Lower lobe of right lung (tissue), 2 donors: Measurements from ENCODE around the gene ABCB6. TPM values are rescaled to one million over a fixed set of nuclear protein-coding genes. Genes with fewer than 3 reads are reported as not detected.

ENCODE experiments used
- ATAC-seq, 2 donors: fragments of 200-7000 bp; cut with Tn5 transposase; one replicate each; pipeline ENCODE4 v1.9.1; 2020 to 2022; ENCODE audit warnings: mild to moderate bottlenecking in 2 of 2, moderate library complexity in 2 of 2
- DNase-seq: peaks from one replicate; pipeline ENCODE4 v3.0.0-alpha.2; 2020
- H3K27ac ChIP-seq: fragments of 200-600 bp; one replicate; pipeline ENCODE4 v1.8.0; 2022
- H3K27me3 ChIP-seq: fragments of 200-600 bp; one replicate; pipeline ENCODE4 v1.8.0; 2022; ENCODE audit warnings: low read depth
- H3K36me3 ChIP-seq: fragments of 200-600 bp; one replicate; pipeline ENCODE4 v1.8.0; 2022; ENCODE audit warnings: mild to moderate bottlenecking
- H3K4me1 ChIP-seq: fragments of 200-600 bp; one replicate; pipeline ENCODE4 v1.8.0; 2022
- H3K4me3 ChIP-seq: fragments of 200-600 bp; one replicate; pipeline ENCODE4 v1.8.0; 2022; ENCODE audit warnings: mild to moderate bottlenecking
- H3K9me3 ChIP-seq: fragments of 200-600 bp; one replicate; pipeline ENCODE4 v1.8.0; 2022
- intact Hi-C: fragments of 100-400 bp; cut with DNase I; formaldehyde crosslinking; loops from one replicate; pipeline ENCODE4 v1.11.0; 2022
- total RNA-seq: library from RNA; stranded (reverse); fragmentation: NEBNext Ultra II Directional; extraction: Animal tissue kit (Norgen Biotek cat#: 25700); gene quantifications from one replicate; pipeline ENCODE4 v1.2.1, GENCODE V29; 2021
- TF ChIP-seq, protein P1 (sequence below): fragments of 200-600 bp; IDR thresholded peaks from one replicate; pipeline ENCODE4 v1.8.0; 2022; ENCODE audit warnings: antibody characterized with exemption, mild to moderate bottlenecking
- donor health status: DM: no; HTN: yes; CAD: no; lungs with severe emphysema.

The ABCB6 gene
- total RNA-seq, 1 donor from 2014 or later, result 15.4 TPM

DNA sequence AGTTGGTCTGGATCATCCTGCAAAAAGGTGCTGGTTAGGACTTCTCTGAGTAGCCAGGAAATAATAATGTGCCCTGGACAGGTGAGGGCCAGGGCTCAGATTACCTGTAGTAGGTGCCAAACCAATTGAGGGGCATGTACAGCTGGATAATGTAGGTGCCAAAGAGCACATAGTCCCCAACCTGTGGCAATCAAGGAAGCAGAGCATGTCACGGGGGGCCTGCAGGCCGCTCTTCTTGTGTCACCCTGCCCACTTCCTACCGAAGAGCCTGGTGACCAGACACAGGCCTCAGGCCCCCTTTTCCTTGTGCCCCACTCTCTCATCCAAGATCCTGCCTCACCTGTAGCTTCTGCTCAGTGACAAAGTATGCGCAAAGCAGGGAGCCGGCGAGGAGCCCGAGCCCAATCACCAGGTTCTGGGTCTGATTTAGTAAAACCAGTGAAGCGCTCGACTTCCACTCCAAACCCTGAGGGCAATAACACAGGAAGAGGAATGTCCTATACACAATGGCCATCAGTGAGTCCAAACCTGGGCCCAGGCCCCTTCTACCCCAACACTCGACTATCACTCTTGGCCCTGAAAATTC, 5.2 kb downstream of the ABCB6 start:
- ATAC-seq (no peak), DNase-seq (no peak)
- H3K36me3 ChIP-seq, result peaks cover 52% of the 10 kb centered on the region
- H3K9me3 ChIP-seq, result no peaks in the 10 kb centered on the region
- intact Hi-C loops, result no loop called here
- H3K4me3 ChIP-seq, result no peak overlapping the region
- H3K27me3 ChIP-seq, result no peaks in the 10 kb centered on the region
- H3K27ac ChIP-seq, result no peak overlapping the region
- TF ChIP-seq, protein P1, sequence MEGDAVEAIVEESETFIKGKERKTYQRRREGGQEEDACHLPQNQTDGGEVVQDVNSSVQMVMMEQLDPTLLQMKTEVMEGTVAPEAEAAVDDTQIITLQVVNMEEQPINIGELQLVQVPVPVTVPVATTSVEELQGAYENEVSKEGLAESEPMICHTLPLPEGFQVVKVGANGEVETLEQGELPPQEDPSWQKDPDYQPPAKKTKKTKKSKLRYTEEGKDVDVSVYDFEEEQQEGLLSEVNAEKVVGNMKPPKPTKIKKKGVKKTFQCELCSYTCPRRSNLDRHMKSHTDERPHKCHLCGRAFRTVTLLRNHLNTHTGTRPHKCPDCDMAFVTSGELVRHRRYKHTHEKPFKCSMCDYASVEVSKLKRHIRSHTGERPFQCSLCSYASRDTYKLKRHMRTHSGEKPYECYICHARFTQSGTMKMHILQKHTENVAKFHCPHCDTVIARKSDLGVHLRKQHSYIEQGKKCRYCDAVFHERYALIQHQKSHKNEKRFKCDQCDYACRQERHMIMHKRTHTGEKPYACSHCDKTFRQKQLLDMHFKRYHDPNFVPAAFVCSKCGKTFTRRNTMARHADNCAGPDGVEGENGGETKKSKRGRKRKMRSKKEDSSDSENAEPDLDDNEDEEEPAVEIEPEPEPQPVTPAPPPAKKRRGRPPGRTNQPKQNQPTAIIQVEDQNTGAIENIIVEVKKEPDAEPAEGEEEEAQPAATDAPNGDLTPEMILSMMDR, result no peak
- peaks cover 21% of the 10 kb centered on the region for H3K4me1 ChIP-seq

GRCh38 chr2:219213026-219213415, 5.7 kb downstream of the ABCB6 start:
- no peaks in the 10 kb centered on the region for H3K9me3 ChIP-seq
- TF ChIP-seq, protein P1, result no peak
- no peaks in the 10 kb centered on the region for H3K27me3 ChIP-seq
- ATAC-seq (no peak), DNase-seq (no peak)
- H3K4me1 ChIP-seq, result peaks cover 20% of the 10 kb centered on the region
- H3K27ac ChIP-seq, result no peak overlapping the region
- intact Hi-C loops, result no loop called here
- H3K36me3 ChIP-seq, result peaks cover 57% of the 10 kb centered on the region
- no peak overlapping the region for H3K4me3 ChIP-seq

GRCh38 chr2:219210886-219211362, 7.8 kb downstream of the ABCB6 start:
- Histone ChIP-seq H3K27me3 (no peaks in the 10 kb centered on the region), H3K4me1 (peaks cover 17% of the 10 kb centered on the region), H3K9me3 (no peaks in the 10 kb centered on the region), H3K4me3 (no peak overlapping the region), H3K36me3 (peaks cover 57% of the 10 kb centered on the region), H3K27ac (no peak overlapping the region)
- ATAC-seq, result no peak
- no peak for DNase-seq
- TF ChIP-seq, protein P1, result no peak
- intact Hi-C loops, result no loop called here

DNA sequence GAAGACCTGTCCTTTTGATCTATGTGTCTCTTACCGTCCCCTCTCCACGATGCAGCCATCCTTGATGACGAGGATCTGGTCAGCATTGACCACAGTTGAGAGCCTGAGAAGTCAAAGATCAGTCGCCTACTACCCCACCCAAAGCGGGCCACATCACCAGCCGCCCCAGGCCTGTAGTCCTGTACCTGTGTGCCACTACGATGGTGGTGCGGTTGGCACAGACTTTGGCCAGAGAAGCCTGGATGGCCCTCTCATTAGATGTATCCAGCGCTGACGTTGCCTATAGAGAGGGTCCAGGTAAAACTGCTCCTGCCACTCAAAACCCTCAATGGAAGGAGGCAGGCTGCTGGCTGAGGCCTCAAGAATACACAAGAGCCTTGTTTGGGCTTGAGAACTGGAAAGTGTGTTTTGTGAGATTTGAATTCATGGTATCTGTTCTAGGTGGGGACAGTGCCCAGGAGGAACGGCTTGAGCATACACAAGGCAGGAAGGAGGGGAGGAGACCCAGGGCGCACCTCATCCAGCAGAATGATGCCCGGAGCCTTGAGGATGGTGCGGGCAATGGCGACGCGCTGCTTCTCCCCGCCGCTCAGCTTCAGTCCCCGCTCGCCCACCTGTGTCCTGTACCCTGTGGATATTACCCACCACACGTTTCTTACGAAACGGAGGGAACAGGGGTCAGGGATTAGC, 8.4 kb downstream of the ABCB6 start:
- intact Hi-C loops, result no loop called here
- Histone ChIP-seq H3K36me3 (peaks cover 52% of the 10 kb centered on the region), H3K27ac (no peak overlapping the region), H3K4me3 (no peak overlapping the region), H3K4me1 (peaks cover 19% of the 10 kb centered on the region), H3K9me3 (no peaks in the 10 kb centered on the region), H3K27me3 (no peaks in the 10 kb centered on the region)
- no peak for DNase-seq
- TF ChIP-seq, protein P1, result no peak
- no peak for ATAC-seq

DNA sequence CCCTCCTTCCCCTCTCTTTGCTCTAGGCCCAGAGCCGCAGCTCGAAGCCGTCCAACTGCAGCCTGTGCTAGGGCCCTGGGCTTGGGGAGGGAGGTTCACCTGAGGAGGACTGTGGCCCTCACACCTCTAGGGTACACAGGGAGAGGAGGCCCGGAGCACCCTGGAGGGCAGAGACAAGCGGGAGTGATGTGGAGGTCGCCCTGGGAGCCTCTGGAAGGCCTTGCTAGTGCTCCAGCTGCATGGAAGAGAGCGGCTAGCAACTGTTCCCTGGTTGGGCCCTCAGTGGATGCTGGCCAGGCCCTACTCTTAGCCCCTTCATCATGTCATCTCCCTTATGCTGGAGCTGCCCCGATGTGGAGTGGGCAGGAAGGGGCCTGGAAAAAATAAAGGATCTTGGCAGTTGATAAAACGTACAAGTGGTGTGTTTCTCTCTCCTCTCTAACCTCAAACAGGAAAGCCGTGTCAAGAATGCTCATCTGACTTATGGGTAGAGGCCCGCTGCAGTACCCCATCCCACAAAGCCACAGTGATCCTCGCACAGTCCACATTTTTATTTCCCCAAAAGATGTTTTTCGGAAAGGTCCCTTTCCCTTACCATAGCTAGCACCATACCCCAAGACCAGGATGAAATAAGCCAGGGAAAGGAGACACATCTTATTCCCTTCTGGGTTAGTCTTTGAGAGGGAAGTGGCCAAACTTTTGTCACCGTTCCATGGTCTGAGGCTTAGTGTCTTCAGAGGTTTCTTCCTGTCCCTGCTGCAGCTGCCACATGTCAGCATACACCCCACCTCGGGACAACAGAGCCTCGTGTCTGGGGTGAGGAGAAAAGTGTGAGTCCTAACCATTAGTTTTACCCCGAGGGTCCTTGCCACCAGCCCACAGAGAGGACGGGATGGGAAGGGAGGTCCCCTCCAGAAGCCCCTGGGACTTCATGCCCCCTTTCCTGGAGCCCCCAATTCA, 9.2 kb downstream of the ABCB6 start:
- Histone ChIP-seq H3K27me3 (no peaks in the 10 kb centered on the region), H3K9me3 (no peaks in the 10 kb centered on the region), H3K27ac (no peak overlapping the region), H3K36me3 (peaks cover 44% of the 10 kb centered on the region), H3K4me3 (no peak overlapping the region), H3K4me1 (peaks cover 19% of the 10 kb centered on the region)
- no peak for DNase-seq
- ATAC-seq, result no peak
- intact Hi-C loops, result no loop called here
- TF ChIP-seq, protein P1, result no peak
